VCaP (cell line): ENCODE data around the gene ATXN2.

Experiments used
- H3K27ac ChIP-seq: fragments of 450-650 bp; 2 replicates; pipeline ENCODE4 v1.5.1; 2017
- CTCF ChIP-seq: fragments of 450-650 bp; conservative IDR thresholded peaks from 2 replicates; pipeline ENCODE4 v1.5.1; 2017; ENCODE audit warnings: mild to moderate bottlenecking, moderate library complexity

The ATXN2 gene

DNA sequence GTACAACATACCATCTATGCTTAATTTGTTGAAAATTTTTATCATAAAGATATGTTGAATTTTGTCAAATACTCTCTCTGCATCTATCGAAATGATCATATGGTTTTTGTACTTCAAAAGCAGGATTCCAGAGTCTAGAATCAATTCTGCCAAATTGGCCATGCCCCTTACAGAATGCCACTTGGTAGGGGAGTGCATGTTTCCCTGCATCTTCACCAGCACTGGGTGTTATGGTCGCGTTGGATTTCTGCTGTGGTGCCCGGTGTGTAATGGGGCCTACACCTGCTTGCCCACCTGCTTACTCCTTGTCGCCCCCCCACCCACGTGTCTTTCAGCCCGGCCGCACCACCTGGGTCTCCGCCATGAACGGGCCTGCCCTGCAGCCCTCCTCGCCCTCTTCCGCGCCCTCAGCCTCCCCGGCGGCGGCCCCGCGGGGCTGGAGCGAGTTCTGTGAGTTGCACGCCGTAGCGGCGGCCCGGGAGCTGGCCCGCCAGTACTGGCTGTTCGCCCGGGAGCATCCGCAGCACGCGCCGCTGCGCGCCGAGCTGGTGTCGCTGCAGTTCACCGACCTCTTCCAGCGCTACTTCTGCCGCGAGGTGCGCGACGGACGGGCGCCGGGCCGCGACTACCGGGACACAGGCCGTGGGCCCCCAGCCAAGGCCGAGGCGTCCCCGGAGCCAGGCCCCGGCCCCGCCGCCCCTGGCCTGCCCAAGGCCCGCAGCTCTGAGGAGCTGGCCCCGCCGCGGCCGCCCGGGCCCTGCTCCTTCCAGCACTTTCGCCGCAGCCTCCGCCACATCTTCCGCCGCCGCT, 181.1 kb downstream of the ATXN2 start:
- TF ChIP-seq CTCF: no peak
- no peak overlapping the region for H3K27ac ChIP-seq

DNA sequence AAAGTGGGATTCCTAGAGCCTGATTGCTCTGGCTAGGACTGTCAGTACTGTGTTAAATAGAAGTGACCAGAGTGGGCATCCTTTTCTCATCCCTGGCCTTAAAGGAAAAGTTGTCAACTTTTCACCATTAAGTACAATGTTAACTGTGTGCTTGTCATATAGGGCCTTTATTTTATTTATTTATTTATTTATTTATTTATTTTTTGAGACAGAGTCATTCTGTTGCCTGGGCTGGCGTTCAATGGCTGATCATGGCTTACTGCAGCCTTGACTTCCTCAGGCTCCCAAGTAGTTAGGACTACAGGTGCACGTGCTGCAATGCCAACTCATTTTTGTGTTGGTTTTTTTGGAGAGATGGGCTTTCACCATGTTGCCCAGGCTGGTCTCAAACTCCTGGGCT, 181.8 kb downstream of the ATXN2 start:
- H3K27ac ChIP-seq: no peak overlapping the region
- no peak for TF ChIP-seq CTCF

DNA sequence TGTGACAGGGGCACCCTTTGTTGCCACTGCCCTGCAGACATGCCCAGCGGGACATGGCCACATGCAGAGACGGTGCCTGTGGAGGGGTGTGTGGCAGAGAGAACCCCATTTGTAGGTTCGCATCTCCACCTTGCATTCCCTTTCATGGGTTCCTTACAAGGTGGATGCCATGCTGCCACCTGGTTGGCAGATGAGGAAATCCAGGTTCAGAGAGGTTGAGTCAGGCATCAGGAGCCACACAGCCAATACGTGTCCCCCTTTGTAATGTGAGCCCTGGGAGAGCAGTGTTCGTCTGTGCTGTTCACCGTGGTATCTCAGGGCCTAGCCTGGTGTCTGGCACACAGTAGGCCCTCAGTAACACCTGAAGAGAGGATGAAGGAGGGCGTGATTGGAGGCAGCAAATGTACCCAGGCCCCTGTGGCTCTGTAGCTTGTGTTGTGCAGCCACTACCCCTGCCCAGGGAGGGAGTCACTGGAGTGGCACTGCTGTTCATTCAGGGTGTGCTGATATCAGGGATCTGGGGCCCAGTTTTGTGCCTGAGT, 184.3 kb downstream of the ATXN2 start:
- no peak overlapping the region for H3K27ac ChIP-seq
- no peak for TF ChIP-seq CTCF

DNA sequence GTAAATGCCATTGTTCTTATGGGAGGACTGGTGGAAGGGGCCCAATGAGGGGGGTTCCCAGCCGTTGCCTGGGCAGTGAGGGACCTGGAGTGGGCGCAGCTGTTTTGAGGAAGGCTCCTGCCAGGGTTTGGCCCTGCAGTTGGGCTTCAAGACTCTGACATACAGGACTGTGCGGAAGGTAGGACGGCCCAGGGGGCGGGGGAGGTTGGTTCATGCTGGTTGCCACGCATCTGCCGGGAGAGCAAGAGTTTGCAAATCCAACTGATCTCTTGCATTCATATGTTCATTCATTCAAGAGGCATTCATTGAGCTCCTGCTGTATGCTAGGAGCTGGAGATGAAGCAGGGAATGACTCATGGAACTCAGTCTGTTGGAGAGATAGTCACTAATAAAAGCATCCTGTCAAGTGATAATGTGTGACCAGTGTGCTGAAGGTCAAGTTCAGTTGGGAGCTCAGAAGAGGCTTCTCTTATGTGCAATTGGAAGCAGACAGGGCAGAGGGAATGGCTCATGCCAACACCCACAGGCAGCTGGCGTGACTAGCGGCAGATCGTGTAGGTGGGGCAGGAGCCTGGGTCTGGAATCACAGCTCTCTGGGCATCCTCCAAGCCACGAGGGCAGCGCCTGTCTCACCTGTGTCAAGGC, 185.6 kb downstream of the ATXN2 start:
- H3K27ac ChIP-seq: no peak overlapping the region
- TF ChIP-seq CTCF: no peak

GRCh38 chr12:111412830-111413441, 186.2 kb downstream of the ATXN2 start:
- no peak for TF ChIP-seq CTCF
- H3K27ac ChIP-seq: no peak overlapping the region

DNA sequence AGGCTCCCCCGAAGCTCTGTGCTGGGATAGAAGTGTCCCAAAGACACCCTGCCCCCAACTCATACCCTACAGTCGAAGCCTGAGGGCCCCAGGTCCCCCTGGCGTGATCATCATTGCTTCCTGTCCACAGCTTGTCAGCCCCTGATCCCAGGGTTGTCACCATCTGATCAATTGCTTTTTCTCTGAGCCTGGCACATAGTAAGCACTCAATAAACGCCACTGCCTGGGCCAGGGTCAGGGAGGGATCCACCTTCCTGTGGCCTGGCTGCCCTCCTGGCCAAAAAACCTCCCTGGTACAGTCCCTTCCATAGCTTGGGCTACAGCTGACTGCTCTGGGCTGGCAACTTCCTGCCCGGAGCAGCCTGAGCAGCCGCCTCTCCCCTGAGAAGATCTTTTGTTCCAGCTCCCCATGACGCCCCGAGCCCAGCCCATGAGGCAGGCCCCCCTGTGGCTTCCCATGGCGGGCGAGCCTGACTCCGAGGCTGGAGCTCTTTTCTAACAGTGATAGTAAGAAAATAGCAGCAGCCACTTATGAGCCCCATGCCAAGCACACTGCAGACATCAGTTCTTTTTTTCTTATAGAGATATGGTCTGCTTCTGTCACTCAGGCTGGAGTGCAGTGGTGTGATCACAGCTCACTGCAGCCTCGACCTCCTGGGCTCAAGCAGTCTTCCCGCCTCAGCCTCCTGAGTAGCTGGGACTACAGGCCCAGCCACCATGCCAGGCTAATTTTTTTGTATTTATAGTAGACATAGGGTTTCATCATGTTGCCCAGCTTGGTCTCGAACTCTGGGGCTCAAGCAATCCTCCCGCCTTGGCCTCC, 186.9 kb downstream of the ATXN2 start:
- TF ChIP-seq CTCF: no peak
- H3K27ac ChIP-seq: no peak overlapping the region
